PC-3 (cell line): ENCODE results near the gene TK2. TPM values are rescaled to one million over a fixed set of nuclear protein-coding genes. Genes with fewer than 3 reads are reported as not detected.

Experiments
- ATAC-seq: fragments of 200-7000 bp; cut with Tn5 transposase; 2 replicates; pipeline ENCODE4 v1.9.1; 2020; ENCODE audit warnings: mild to moderate bottlenecking, moderate library complexity
- BruUV-seq: library from RNA; stranded (reverse); fragments of 400-500 nt; replicated peaks from 2 replicates; lab custom pipeline; 2021; lab: Mats Ljungman, UMichigan
- CTCF ChIA-PET: fragments of 300-600 bp; sonication (Branson Sonifier 250); formaldehyde crosslinking; loops from one replicate; lab custom pipeline; 2022; ENCODE audit warnings: antibody characterized with exemption; lab: Charles Lee
- POLR2A ChIA-PET: fragments of 300-600 bp; sonication (Branson Sonifier 250); formaldehyde crosslinking; loops from one replicate; lab custom pipeline; 2022; ENCODE audit warnings: antibody characterized with exemption; ENCODE audit not compliant: unreplicated experiment; lab: Charles Lee
- DNase-seq: peaks from one replicate; pipeline ENCODE4 v3.0.0-alpha.2; 2015
- H2AFZ ChIP-seq: fragments of 300-600 bp; sonication (generic); 2 replicates; pipeline ENCODE4 v1.6.0; 2016; ENCODE audit warnings: antibody characterized with exemption, low read length
- H3F3A ChIP-seq: fragments of 300-600 bp; sonication (generic); one replicate; pipeline ENCODE4 v1.6.0; 2017; ENCODE audit warnings: antibody characterized with exemption, low read length, control low read depth, mild to moderate bottlenecking; ENCODE audit not compliant: unreplicated experiment
- H3K27ac ChIP-seq: fragments of 300-600 bp; sonication (generic); 2 replicates; pipeline ENCODE4 v1.5.1; 2016; ENCODE audit warnings: mild to moderate bottlenecking, low read length
- H3K27me3 ChIP-seq: fragments of 300-600 bp; sonication (generic); 2 replicates; pipeline ENCODE4 v1.6.1; 2016; ENCODE audit warnings: low read length, mixed read lengths
- H3K36me3 ChIP-seq: fragments of 300-600 bp; sonication (generic); 2 replicates; pipeline ENCODE4 v1.6.1; 2016; ENCODE audit warnings: low read depth, mixed run types, low read length, mixed read lengths
- H3K4me1 ChIP-seq: fragments of 300-600 bp; sonication (generic); 2 replicates; pipeline ENCODE4 v1.5.1; 2016; ENCODE audit warnings: low read length; ENCODE audit not compliant: insufficient read depth
- H3K4me2 ChIP-seq: fragments of 300-600 bp; sonication (generic); 2 replicates; pipeline ENCODE4 v1.6.0; 2016; ENCODE audit warnings: low read length
- H3K4me3 ChIP-seq: fragments of 300-600 bp; sonication (generic); 2 replicates; pipeline ENCODE4 v1.5.1; 2016; ENCODE audit warnings: mild to moderate bottlenecking, low read length, mixed read lengths
- H3K79me2 ChIP-seq: fragments of 300-600 bp; sonication (generic); 2 replicates; pipeline ENCODE4 v1.6.1; 2017; ENCODE audit warnings: low read length, mixed read lengths
- H3K9ac ChIP-seq: fragments of 300-600 bp; sonication (generic); 2 replicates; pipeline ENCODE4 v1.6.0; 2016; ENCODE audit warnings: mild to moderate bottlenecking, low read length
- H3K9me2 ChIP-seq: fragments of 300-600 bp; sonication (generic); replicated peaks from 2 replicates; pipeline ENCODE4 v1.6.1; 2016; ENCODE audit warnings: mixed run types, low read length, mixed read lengths
- H3K9me3 ChIP-seq: fragments of 300-600 bp; sonication (generic); 2 replicates; pipeline ENCODE4 v1.6.1; 2016; ENCODE audit warnings: low read length, mixed read lengths
- H4K20me1 ChIP-seq: fragments of 300-600 bp; sonication (generic); 2 replicates; pipeline ENCODE4 v1.6.1; 2016; ENCODE audit warnings: low read length, mixed read lengths
- EZH2 ChIP-seq: fragments of 300-600 bp; sonication (generic); IDR thresholded peaks from one replicate; pipeline ENCODE4 v1.6.1; 2017; ENCODE audit warnings: antibody characterized with exemption, mild to moderate bottlenecking, low read length; ENCODE audit not compliant: unreplicated experiment
- EZH2phosphoT487 ChIP-seq: fragments of 300-600 bp; sonication (generic); IDR thresholded peaks from 2 replicates; pipeline ENCODE4 v1.6.1; 2018; ENCODE audit warnings: mild to moderate bottlenecking, antibody characterized with exemption, low read length, borderline replicate concordance
- intact Hi-C: fragments of 100-400 bp; cut with micrococcal nuclease; formaldehyde crosslinking; loops from 2 replicates; pipeline ENCODE4 v1.9.0; 2023
- total RNA-seq: library from RNA; depleted of rRNA; stranded (reverse); fragments of >200 nt; gene quantifications from 2 replicates; pipeline ENCODE4 v1.2.3, GENCODE V29; 2014
- TF ChIP-seq, protein P1 (sequence below): fragments of 300-600 bp; sonication (generic); conservative IDR thresholded peaks from 2 replicates; pipeline ENCODE4 v1.5.1; 2017; ENCODE audit warnings: antibody characterized with exemption, low read depth, mild to moderate bottlenecking, low read length

TK2 gene
- total RNA-seq, 1 experiment from 2014 or later = 8.3 TPM

DNA sequence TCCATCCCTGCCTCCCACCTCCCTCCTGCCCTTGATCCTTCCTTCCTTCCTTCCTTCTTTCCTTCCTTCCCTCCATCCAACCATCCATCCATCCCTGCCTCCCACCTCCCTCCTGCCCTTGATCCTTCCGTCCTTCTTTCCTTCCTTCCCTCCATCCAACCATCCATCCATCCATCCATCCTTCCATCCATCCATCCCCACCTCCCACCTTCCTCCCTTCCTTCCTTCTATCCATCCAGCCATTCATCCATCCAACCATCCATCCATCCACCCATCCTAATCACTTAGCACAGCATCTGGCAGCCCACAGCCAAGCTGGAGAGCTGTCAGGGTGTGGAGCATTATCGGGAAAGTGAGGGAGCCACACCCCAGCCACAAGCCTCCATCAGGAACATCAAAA is 54.5 kb downstream of the TK2 start:
- no peak for TF ChIP-seq EZH2phosphoT487
- TF ChIP-seq, protein P1, sequence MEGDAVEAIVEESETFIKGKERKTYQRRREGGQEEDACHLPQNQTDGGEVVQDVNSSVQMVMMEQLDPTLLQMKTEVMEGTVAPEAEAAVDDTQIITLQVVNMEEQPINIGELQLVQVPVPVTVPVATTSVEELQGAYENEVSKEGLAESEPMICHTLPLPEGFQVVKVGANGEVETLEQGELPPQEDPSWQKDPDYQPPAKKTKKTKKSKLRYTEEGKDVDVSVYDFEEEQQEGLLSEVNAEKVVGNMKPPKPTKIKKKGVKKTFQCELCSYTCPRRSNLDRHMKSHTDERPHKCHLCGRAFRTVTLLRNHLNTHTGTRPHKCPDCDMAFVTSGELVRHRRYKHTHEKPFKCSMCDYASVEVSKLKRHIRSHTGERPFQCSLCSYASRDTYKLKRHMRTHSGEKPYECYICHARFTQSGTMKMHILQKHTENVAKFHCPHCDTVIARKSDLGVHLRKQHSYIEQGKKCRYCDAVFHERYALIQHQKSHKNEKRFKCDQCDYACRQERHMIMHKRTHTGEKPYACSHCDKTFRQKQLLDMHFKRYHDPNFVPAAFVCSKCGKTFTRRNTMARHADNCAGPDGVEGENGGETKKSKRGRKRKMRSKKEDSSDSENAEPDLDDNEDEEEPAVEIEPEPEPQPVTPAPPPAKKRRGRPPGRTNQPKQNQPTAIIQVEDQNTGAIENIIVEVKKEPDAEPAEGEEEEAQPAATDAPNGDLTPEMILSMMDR = no peak
- TF ChIP-seq EZH2 = no peak
- Histone ChIP-seq H3K9me2 (no peaks in the 10 kb centered on the region), H2AFZ (no peak overlapping the region), H3F3A (no peaks in the 10 kb centered on the region), H4K20me1 (no peaks in the 10 kb centered on the region), H3K36me3 (no peaks in the 10 kb centered on the region), H3K79me2 (no peaks in the 10 kb centered on the region), H3K4me2 (no peak overlapping the region), H3K4me1 (no peaks in the 10 kb centered on the region), H3K27ac (no peak overlapping the region), H3K4me3 (no peak overlapping the region), H3K9me3 (no peaks in the 10 kb centered on the region), H3K27me3 (no peaks in the 10 kb centered on the region), H3K9ac (no peak overlapping the region)
- DNase-seq (no peak), ATAC-seq (no peak)
- intact Hi-C loops = no loop called here
- CTCF ChIA-PET = no interaction called here
- BruUV-seq = no TSS peak
- POLR2A ChIA-PET = no interaction called here

DNA sequence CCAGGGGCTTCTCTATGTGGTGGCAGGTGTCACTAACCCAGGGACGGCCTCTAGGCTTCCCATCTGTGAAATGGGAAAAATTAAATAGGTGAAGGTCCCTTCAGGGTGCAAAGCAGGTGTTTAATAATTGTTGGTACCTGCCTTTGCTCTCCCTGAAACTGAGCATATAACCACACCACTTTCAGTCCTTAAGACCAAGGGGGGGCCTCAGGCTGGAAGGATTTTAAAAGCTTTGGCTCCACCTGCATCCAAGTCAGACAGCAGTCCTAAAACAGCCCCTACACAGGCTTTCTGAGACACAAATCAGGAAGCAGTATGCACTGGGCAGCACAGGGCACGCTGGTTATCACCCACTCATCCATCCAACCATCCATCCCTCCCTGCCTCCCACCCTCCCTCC is 55.0 kb downstream of the TK2 start:
- Histone ChIP-seq H3K36me3 (no peaks in the 10 kb centered on the region), H4K20me1 (no peaks in the 10 kb centered on the region), H3F3A (no peaks in the 10 kb centered on the region), H3K4me3 (no peak overlapping the region), H3K9me3 (no peaks in the 10 kb centered on the region), H3K9me2 (no peaks in the 10 kb centered on the region), H3K27me3 (no peaks in the 10 kb centered on the region), H3K79me2 (no peaks in the 10 kb centered on the region), H2AFZ (no peak overlapping the region), H3K4me1 (no peaks in the 10 kb centered on the region), H3K4me2 (no peak overlapping the region), H3K9ac (no peak overlapping the region), H3K27ac (no peak overlapping the region)
- intact Hi-C loops = no loop called here
- CTCF ChIA-PET = no interaction called here
- DNase-seq (no peak), ATAC-seq (no peak)
- POLR2A ChIA-PET = no interaction called here
- no TSS peak for BruUV-seq
- TF ChIP-seq, protein P1 = no peak
- no peak for TF ChIP-seq EZH2phosphoT487
- TF ChIP-seq EZH2 = no peak

DNA sequence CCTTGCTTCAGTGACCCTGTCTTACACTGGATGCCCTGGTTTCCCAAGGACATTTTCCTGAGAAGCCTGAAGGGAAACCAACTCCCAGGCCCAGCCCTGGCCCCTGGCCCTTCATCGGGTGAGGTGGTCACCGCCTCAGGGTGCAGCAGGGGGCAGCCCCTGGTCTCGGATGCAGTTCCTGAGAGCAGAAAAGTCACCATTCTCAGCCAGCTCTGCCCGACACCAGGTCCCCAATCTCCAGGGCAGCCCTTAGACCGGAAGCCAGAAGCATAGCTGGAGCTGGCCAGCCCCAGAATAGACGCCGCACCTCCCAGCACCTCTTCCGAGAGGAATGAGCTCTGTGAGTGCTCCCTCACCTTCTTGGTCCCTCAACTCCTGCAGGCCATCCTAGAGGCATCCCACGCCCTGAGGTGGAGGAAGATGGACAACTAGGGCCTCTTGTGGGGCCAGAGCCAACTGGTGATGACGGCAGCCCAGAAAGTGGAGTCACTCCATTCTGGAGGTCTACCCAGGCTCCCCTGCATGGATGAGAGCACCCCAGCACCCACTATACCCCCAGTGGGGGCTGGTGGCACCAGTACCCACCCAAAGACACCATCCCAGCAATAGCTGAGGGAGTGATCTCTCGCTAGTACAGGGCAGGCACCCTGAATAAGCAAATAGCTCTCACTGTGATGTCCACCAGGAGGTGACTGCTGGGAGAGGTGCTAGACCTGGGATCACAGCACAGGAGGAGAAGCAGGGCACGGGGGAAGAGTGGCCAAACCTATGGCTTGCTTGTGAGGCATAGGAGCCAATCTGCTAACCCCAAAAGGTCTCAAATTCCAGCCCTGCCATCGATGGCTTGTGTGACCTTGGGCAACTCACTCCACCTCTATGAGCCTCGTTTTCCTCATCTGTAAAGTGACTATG is 56.2 kb downstream of the TK2 start:
- Histone ChIP-seq H3K4me2 (no peak overlapping the region), H3K27ac (no peak overlapping the region), H2AFZ (no peak overlapping the region), H3K9ac (no peak overlapping the region), H3K4me1 (no peaks in the 10 kb centered on the region), H3K9me2 (no peaks in the 10 kb centered on the region), H3F3A (no peaks in the 10 kb centered on the region), H3K9me3 (no peaks in the 10 kb centered on the region), H4K20me1 (no peaks in the 10 kb centered on the region), H3K4me3 (no peak overlapping the region), H3K27me3 (no peaks in the 10 kb centered on the region), H3K36me3 (no peaks in the 10 kb centered on the region), H3K79me2 (no peaks in the 10 kb centered on the region)
- ChIA-PET CTCF (interaction anchor here (0.5 kb wide), 1 partner anchor 81 kb away, joined by 3 read pairs; no protein-coding TSS in a partner anchor), POLR2A (no interaction called here)
- TF ChIP-seq EZH2phosphoT487 (no peak), EZH2 (no peak)
- TF ChIP-seq, protein P1 = no peak
- no TSS peak for BruUV-seq
- ATAC-seq = no peak
- intact Hi-C loops = no loop called here
- DNase-seq = no peak
